Stimulated activated CD4-positive, alpha-beta T cell treated with anti-CD3 and anti-CD28 coated beads, Interleukin-2, amount 100 ng/mL, for 4 hours (primary cell): ENCODE data around the gene OLAH.

Source experiments
- DNase-seq: peaks from one replicate; pipeline ENCODE4 v3.0.0-alpha.2; 2020; ENCODE audit warnings: low read depth

OLAH gene

DNA sequence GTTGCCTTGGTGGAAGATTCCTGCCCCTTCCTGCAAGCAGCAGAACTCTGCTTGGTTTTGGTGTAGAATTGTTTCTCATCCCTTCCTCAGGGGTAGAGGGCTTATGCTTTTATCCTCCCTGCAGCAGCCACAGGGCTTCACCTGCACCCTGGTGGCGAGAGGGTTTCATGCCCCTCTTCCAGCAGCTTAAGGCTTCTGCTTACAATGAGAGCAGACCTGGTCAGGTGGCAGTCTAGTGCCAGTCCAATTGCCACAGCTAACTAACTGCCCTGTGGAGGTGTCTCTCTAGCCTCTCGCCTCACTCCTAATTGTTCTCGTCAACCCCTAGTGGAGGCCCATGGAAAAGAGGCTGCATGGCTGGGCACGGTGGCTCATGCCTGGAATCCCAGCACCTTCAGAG lies 25.5 kb downstream of the OLAH start:
- no peak for DNase-seq

DNA sequence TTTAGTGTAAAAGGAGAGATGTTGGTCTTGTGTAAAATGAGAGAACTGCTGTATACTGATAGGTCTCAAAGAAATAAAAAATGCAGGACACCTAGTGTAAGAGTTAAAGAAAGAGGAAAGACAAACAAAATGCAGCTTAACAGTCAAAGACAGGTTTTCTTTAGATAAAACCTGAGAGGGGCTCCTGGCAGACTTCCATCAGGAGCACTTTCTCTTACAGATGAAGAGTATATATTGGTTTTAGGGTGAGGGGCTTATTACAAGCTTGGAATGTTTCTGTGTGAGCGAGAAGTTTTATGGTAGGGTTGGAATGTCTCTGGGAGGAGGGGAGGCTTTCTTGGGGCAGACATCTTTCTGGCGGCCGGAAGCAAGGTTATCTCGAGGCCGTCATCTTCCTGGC lies 28.6 kb downstream of the OLAH start:
- DNase-seq: no peak

DNA sequence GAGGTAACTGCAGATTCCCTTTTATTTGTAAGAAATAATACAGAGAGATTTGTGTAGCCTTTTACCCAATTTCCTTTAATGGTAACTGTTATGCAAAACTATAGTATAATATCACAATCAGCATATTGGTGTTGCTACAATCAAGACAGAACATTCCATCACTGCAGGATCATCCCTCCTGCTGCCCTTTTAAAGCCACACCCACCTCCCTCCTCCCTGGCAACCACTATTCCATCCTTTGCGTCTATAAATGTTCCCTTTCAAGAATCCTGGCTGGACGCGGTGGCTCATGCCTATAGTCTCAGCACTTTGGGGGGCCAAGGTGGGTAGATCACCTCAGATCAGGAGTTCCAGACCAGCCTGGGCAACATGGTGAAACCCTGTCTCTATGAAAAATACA lies 31.7 kb downstream of the OLAH start:
- no peak for DNase-seq

DNA sequence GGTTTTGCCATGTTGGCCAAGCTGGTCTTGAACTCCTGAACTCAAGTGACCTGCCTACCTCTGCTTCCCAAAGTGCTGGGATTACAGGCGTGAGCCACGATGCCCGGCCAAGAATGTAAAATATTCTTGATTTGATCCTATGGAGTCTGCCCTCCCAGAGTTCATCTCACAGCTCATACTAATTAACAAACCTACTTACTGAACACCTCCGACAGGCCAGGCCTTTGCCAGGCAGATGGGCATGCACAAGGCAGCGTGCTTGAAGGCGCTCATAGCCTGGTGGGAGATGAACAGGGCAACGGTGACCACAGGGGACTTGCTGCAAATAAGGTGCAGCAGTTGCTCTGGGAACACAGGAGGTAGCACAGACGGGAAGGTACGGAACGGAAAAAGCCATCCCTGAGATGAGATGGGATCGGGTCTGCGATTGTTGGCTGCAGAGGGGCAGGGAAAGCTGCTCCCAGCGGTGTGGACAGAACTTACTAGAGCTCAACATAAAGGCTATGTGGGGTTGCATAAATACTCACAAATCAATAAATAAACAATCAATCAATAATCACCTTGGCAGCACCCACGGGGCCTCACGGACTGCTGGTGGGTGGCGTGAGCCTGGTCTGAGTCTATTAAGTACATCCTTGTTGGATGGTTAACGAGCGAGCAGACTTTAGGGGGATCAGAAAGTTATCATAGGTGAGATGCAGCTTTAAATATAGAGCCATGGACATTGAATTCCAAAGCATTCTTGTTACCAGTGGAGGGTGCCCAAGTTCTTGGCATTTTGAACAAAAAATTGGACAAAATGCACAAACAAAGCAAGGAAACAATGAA lies 40.1 kb downstream of the OLAH start:
- no peak for DNase-seq

DNA sequence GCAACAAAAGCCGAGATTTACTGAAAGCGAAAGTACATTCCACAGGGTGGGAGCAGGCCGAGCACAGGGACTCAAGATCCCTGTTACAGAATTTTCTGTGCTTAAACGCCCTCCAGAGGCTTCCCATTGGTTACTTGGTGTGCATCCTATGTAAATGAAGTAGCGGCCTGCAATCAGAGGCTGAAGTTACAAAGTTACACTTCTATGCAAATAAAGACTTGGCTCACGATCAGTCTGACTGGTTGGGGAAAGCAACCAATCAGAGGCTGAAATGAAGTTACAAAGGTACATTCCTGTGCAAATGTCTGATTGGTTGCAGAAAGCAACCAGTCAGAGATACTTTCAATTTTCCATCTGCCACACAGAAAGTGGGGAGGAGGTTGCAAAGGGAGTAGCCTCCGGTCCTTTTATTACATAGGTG lies 40.8 kb downstream of the OLAH start:
- DNase-seq: no peak

DNA sequence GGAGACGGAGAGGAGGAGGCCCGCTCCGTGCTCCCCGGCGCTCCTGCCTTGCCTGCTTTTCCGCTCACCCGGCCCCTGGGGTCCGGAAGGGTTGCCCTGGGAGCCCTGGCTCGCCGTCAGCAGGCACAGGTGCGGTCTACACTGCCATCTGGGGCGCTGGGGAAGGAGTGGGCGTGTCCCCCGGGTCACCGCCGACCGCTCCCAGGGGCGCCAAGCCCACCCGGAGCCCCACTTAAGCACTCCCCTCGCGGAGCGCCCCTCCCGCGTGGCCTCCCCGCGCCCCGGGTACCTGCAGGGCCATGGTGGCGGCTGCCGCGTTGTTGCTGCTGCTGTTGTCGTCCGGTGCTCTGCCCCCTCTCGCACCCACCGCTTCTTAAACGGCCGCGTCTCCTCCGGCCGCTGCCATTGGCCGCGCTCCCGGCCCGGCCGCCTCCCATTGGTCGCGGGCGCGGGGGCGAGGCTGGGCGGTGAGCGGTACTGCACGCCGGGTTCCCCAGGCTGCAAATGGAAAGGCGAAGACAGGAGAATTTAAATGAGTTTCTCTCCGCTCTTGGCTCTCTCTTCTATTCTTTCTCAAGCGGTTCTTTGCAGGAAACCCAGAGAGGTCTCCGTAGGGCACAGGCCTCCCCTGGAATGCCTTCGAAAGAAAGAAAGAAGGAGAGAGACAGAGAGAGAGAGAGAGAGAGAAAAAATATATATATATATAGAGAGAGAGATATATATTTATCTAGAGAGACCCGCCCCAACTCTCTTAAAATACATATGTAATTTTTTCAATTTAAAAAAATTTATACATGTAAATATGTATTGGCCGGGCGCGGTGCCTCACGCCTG lies 44.9 kb downstream of the OLAH start, which contains the start of gene ACBD7:
Gene ACBD7 (minus strand): TSS at position 349 of the 834 bp plus-strand sequence. CDS start 48 bp downstream, at position 301.
- DNase-seq: peak; percentile 59

DNA sequence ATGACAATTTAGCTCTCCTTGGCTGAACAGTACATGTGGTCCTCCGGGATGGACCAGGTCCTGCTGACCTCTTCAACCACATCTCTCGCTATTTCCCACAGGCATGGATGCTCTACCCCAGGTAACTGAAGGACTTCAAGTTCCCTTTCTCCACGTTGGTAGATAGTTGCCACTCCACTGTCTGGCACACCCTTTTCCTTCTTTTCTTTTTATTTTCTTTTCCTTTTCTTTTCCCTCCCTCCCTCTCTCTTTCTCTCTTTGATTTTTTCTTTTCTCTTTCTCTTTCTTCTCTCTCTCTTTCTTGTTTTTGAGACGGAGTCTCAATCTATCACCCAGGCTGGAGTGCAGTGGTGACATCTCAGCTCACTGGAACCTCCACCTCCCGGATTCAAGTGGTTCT lies 47.7 kb downstream of the OLAH start:
- no peak for DNase-seq

DNA sequence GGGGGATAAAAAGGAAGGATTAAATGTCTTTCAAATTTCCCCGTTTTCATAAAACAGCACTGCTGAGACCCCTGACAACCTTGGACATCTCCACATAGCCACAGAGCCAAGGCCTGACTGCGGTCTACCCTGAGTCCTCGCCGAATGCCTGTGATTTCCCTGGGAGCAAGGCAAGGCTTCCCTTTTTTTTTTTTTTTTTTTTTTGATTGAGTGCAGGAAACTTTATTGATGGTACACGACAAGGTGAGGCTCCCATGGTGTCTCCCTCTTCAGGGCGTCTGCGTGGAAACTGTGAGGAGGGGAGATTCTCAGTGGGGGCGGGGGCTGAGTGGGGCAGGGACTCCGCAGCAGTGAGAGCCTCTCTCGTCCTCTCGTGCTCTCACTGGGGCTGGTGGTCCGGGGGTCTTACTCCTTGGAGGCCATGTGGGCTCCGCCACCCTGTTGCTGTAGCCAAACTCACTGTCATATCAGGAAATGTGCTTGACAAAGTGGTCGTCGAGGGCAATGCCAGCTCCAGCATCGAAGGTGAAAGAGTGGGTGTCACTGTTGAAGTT lies 49.2 kb downstream of the OLAH start:
- no peak for DNase-seq

DNA sequence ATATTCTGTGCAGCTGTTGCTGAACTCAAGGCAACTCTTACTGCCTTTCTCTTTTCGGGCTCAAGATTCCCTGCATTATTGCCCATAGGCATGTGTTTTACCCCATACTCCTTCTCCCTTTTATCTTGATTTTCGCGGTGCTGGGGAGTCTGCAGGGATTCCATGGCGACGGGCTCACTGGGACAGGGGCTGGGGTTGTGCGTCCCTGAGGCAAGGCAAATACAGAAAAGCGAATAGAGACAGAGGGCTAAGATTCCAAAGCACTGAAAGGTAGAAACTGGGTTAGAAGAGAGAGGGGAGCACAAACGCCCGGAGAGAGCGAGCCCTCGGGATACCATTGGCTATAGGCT lies 52.9 kb downstream of the OLAH start:
- DNase-seq: no peak

DNA sequence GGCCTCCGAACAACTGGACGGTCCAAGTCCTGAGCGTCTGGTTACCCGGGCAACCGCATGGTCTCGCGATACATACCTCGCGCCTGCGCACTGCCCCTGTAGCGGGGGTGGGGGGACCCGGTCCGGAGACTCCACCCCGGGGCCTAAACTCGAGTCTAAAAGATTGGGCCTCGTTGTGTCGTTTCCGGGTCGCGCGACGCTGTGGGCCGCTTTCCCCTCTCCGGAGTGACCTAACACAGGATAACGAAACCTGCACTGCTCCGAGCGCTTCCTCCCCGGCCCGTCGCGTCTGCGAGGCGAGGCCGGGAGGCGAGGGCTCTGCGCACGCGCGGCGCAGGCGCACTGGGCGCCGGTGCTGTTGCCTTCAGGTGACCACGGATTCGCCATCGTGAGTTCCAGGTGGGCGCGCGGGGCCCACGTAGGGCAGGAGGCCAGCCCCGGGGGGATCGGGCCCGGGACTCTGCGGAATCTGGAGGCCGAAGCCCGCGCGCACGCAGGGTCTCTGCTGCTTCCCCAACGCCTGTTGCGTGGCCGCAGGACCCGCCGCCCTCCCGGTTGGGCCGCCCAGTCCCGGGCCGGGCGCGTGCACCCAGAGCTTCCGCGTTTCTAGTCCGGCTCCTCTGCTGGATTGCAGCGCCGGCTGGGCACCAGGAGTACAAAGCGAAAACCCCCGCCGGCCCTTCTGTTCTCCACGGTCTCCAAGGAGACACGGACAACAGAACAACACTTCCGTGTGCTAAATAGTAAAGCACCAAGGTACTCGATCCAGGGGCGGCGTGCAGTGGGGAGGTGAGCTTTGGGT lies 53.5 kb downstream of the OLAH start, which contains the start of gene RPP38:
Gene RPP38 (plus strand): TSS at position 345 of the 802 bp plus-strand sequence. CDS start 5,960 bp downstream, outside the sequence.
- DNase-seq: peak; percentile 92

DNA sequence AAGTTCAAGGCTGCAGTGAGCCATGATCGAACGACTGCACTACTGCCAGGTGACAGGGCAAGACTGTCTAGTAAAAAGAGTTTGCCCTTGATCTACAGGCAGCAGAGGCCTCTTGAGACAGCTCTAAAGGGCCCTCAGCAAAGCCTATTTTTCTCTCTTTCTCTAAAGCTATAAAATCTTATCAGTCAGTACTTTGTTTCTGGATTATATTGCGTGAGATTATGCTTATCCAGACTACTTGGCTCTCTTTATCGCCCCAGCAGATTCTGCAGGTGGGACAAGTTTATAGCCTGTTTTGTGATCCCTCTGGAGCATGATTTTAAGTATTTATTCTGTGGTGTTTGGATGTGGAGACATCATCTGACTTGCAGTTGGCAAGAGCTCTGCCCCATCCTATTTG lies 56.1 kb downstream of the OLAH start:
- no peak for DNase-seq

DNA sequence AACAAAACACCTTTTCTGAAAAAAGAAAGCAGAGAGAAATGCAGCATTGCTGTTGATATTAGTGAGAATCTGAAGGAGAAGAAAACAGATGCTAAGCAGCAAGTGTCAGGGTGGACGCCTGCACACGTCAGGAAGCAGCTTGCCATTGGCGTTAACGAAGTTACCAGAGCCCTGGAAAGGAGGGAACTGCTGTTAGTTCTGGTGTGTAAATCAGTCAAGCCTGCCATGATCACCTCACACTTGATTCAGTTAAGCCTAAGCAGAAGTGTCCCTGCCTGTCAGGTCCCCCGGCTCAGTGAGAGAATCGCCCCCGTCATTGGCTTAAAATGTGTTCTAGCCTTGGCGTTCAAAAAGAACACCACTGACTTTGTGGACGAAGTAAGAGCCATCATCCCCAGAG lies 59.8 kb downstream of the OLAH start:
- no peak for DNase-seq

DNA sequence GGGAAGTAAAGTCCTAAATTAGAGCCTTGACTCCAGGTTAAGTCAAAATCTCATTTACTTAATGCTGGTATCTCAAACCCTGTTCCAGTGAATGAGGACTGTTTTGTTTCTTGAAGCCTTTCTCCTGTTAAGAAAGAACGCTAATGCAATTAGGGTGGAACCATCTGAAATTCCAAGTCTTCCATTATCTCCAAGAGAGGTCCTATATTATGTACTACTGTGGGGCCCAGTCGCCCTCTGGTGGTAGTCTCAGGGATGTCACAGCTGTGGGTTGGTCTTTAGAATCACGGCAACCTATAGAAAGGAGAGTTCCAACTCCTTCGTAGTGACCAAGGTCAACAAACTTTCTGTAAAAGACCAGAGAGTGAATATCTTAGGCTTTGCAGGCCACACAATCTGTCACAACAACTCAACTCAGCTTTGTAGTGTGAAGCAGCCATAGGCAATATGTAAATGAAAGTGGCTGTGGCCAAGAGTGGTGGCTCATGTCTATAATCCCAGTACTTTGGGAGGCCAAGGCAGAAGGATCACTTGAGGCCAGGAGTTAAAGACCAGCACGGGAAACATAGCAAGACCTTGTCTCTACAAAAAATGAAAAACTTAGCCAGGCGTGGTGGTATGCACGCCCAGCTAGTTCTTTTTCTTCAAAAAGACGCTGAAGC lies 62.7 kb downstream of the OLAH start:
- DNase-seq: peak; percentile 50

DNA sequence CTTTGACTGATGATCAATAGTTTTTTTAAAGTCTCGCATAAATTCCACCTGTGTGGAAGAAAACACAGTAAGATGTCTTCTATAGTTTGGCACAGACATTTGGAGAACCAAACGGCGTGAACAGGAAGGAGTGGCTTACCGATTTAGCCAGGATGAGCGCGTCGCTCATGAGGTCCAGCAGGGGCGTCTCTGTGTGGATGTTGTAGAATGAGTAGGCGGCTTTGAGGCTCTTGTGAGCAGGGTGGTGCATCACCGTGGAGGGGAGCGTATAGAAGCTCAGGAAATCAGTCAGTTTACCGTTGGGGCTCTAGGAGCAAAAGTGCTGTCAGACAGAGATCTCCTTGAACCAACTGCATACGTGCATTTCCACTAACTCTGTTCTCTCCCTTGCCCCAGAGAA lies 68.9 kb downstream of the OLAH start:
- DNase-seq: no peak

DNA sequence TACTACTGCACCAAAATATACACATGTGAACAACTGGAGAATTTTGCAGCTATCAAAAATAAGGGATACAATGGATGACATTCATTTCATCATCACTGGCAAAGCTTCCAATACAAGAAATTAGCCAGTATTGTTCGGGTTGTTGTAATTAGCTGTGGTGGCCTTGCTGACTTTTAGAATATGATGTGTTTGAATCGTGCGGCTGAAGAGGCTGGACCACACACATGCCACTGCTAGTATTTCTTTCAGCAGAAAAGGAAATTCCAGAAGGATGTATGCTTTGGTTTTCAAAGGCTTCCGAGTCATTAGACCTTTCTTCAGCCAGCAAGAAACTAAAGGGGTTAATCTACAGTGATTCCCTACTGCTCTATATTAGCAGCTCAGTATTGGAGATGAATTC lies 70.0 kb downstream of the OLAH start:
- no peak for DNase-seq

DNA sequence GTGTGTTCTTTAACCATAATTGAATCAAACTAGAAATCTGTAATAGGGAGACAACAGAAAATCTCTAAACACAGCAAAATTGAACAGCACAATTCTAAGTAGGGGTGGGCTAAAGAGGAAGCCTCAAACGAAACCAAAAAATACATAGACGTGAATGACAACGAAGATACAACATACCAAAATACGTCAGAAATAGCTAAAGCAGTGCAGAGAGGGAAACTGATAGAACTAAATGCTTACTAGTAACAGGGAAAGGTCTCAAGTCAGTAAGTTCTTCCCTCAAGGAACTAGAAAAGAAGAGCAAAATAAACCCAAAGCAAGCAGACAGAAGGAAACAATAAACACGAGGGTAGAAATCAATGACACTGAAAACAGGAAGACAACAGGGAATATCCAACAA lies 72.5 kb downstream of the OLAH start:
- no peak for DNase-seq

DNA sequence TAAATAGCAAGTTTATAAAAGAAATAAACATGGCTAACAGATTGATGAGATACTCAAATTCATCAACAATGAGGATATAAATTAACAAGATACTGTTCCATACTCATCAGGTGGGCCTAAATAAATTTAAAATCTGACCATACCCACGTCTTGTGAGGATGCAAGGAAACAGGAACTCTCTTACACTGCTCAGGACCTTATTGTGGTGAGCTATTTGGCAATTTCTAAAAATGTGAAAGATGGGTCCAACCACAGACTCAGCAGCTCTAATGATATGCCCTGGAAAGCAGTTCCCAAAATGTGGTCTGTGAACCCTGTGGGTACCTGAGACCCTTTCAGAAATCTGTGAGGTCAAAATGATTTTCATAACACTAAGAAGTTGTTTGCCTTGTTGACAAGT lies 74.9 kb downstream of the OLAH start:
- DNase-seq: no peak

DNA sequence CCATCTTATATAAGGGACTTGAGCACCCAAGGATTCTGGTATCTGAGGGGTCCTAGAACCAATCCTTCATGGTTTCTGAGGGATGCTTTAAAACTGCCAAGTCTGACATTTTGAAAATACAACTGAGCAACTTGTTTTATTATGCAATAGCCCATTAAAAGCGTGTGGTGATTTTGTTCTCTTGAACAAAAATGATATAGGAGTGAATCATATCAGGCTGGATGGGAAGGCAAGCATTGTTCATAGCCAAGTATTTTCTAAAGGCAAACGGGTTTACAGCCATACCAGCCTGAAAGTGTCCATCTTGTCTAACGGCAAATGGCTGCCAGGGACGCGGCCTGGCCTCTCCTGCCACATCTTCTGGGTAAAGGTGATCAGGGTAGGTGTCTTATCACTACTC lies 76.8 kb downstream of the OLAH start:
- DNase-seq: no peak

DNA sequence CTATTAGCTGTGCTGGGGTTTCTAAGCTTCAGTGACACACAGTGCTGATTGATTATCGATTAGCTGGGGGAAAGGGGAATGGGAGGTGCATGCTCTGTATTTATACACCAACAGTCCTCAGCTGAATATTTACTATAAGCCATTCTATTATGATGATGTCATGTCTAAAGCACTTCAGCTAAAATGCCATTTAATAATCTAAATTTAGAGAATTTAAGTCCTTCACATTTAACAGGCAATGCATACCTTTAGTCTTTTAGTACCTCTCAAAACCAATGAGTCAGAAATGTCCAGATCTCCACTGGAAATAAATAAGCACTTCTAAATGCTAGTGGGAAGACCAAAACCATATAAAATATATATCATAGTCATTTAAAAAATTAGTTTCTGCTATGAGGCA lies 78.0 kb downstream of the OLAH start:
- no peak for DNase-seq

DNA sequence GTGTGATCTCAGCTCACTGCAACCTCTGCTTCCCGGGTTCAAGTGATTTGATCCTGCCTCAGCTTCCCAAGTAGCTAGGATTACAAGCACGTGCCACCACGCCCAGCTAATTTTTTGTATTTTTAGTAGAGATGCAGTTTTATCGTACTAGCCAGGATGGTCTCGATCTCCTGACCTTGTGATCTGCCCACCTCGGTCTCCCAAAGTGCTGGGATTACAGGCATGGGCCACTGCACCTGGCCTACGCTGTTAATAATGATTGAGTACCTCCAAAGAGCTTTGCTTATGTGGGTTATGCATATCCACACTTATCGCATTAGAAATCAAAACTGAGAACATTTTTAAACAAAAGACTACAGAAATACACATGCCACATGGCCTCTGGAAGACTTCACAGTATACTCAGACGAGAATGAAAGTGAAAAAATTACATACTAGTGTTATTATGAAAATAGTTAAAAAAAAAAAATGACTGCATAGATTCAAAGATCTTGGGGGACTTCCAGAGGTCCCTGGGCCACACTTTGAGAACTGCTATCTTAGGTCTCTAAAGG lies 78.8 kb downstream of the OLAH start:
- no peak for DNase-seq
